ENCODE measurements around the gene RNF220.

The RNF220 gene

DNA sequence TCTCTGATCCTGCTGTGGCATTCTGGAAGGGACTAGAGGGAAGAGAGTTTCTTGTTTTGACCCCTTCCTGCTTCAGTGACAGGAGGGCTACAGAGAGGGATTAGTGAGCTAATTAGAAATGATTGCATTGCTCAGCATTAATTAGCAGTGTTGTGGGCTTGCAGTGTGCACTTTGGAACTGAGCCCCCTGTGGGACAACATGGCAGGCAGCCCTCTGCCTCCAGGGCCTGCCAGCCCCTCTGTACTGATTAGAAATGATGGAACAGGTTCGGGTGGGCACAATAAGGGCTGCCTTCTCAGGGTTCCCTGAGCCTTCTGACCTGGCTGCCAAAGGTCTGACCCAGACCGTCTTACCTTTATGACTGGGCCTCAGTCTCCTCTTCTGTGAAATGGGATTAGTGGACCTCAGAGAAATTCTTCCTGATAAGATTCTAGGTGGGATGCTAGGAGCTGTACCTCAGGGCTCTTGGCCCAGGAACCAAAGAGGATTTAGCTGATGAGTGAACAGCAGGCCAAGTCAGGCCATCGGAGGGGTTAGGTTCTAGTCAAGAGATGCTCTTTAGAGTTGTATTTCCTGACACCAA is 229.6 kb downstream of the RNF220 start:
- Histone ChIP-seq H3K27me3 (ENCODE audit: control insufficient read depth, insufficient read depth, low read length, poor library complexity, severe bottlenecking) (no peaks in the 10 kb centered on the region), H3K36me3 (ENCODE audit: control insufficient read depth, insufficient read depth, low read length) (peaks cover 13% of the 10 kb centered on the region), H3K4me1 (ENCODE audit: control insufficient read depth, insufficient read depth, low read length) (peaks cover 27% of the 10 kb centered on the region), H3K27ac (ENCODE audit: insufficient read depth, low read depth, low read length, poor library complexity, severe bottlenecking) (no peak overlapping the region), H3K9me3 (ENCODE audit: control insufficient read depth, low read length) (no peaks in the 10 kb centered on the region), H3K4me3 (ENCODE audit: insufficient read depth, low read depth, low read length) (no peak overlapping the region)
- WGBS, 2 experiments = 94 to 96% methylated on average over 3 of the region's 3 CpGs

DNA sequence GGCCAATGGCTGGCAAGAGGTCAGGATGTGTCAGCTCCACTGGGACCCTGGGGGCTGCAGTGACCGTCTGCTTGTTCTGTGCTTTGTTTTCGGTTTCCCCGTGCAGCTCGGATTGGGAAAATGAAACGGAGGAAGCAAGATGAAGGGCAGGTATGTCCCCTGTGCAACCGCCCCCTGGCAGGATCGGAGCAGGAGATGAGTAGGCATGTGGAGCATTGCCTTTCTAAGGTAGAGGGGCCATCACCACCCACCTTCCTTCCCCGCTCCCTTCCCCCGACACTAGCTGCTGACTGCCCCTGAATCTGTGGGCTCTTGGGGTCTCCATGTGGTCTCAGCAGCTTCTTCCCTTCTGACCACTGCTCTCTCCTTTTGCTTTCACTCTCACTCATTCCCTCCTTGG is 230.4 kb downstream of the RNF220 start:
- no peaks in the 10 kb centered on the region for H3K27me3 ChIP-seq (ENCODE audit: control insufficient read depth, insufficient read depth, low read length, poor library complexity, severe bottlenecking)
- peaks cover 13% of the 10 kb centered on the region for H3K36me3 ChIP-seq (ENCODE audit: control insufficient read depth, insufficient read depth, low read length)
- no peak overlapping the region for H3K27ac ChIP-seq (ENCODE audit: insufficient read depth, low read depth, low read length, poor library complexity, severe bottlenecking)
- H3K4me1 ChIP-seq (ENCODE audit: control insufficient read depth, insufficient read depth, low read length) = peaks cover 27% of the 10 kb centered on the region
- no peak overlapping the region for H3K4me3 ChIP-seq (ENCODE audit: insufficient read depth, low read depth, low read length)
- WGBS, 2 experiments = 96 to 97% methylated on average over 9 of the region's 9 CpGs
- H3K9me3 ChIP-seq (ENCODE audit: control insufficient read depth, low read length) = no peaks in the 10 kb centered on the region

DNA sequence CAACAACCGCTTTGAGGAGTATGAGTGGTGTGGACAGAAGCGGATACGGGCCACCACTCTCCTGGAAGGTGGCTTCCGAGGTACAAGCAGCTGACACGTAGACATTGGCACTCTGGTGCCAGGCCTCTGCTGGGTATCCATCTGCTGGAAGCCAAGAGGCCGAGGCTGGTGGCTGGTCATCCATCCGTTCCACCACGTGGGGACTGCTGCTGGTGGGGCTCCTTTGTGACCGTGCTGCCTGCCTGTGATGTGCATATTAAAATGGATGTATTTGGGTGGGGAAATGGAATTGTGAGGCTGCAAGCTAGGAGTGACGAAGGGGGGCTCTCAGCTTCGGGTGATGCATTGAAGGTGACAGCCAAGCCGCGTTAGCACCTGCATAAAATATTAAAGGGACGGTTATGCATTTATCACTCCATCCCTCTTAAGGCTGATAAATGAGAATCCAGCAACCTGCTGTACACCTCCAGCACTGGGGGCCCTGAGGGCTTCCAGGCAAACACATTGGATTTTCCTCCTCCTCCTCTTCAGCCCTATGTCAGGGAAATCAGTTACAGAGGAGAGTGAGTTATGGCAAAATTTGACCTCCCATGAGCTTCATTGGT is 231.1 kb downstream of the RNF220 start:
- 97% methylated on average over 14 of the region's 14 CpGs for WGBS, 2 experiments

DNA sequence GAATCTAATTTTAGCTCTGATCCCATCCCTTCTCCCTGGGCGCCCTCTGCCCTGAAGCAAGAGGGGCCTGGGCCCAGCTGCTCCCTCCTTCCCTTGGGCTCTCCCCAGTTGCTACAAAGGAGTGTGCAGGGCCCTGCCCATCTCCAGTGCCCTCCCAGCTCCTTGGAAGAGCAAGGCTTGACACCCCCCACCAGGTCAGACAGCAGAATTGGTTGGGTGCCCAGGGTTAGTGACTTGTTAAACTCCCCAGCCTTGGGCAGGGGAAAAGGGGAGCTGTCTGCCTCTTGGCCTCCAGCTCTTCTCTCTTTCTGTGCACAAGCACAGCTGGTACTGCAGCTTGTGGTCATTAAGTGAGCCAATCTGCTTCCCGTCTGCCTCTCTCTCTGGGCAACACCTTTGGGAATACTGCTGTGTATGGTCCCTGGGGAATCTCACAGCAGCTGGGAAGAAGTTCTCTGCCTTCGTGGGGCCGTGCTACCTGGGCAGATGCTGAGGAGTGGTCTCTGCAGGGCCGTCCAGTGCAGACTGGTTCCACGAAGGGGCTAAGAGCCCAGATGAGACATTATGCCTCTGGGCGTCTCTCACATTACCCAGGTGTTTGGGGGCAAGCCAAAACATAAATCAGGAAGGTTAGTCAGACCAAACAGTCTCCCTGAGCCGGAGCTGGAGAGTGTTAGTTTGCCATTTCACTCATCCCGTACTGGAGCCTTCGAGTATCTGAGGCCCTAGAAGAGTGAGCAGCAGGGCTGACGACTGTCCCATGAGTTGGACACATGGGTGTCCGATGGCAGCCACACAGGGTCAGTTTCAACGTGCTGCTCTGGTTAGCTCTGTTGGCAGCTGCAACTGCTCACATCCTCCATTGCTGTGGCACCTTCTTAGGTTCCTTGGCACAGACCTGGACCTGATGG is 231.9 kb downstream of the RNF220 start:
- H3K36me3 ChIP-seq (ENCODE audit: control insufficient read depth, insufficient read depth, low read length) = peaks cover 13% of the 10 kb centered on the region
- peaks cover 23% of the 10 kb centered on the region for H3K4me1 ChIP-seq (ENCODE audit: control insufficient read depth, insufficient read depth, low read length)
- H3K4me3 ChIP-seq (ENCODE audit: insufficient read depth, low read depth, low read length) = no peak overlapping the region
- 93 to 95% methylated on average over 13 of the region's 13 CpGs for WGBS, 2 experiments
- no peaks in the 10 kb centered on the region for H3K27me3 ChIP-seq (ENCODE audit: control insufficient read depth, insufficient read depth, low read length, poor library complexity, severe bottlenecking)
- peak overlapping the region; percentile 17 for H3K27ac ChIP-seq (ENCODE audit: insufficient read depth, low read depth, low read length, poor library complexity, severe bottlenecking)
- no peaks in the 10 kb centered on the region for H3K9me3 ChIP-seq (ENCODE audit: control insufficient read depth, low read length)

More for the DNA sequence above, 231.1 kb downstream of the RNF220 start:
- peaks cover 23% of the 10 kb centered on the region for H3K4me1 ChIP-seq (ENCODE audit: control insufficient read depth, insufficient read depth, low read length)
- no peaks in the 10 kb centered on the region for H3K9me3 ChIP-seq (ENCODE audit: control insufficient read depth, low read length)
- no peaks in the 10 kb centered on the region for H3K27me3 ChIP-seq (ENCODE audit: control insufficient read depth, insufficient read depth, low read length, poor library complexity, severe bottlenecking)
- H3K4me3 ChIP-seq (ENCODE audit: insufficient read depth, low read depth, low read length) = no peak overlapping the region
- peaks cover 13% of the 10 kb centered on the region for H3K36me3 ChIP-seq (ENCODE audit: control insufficient read depth, insufficient read depth, low read length)
- no peak overlapping the region for H3K27ac ChIP-seq (ENCODE audit: insufficient read depth, low read depth, low read length, poor library complexity, severe bottlenecking)

DNA sequence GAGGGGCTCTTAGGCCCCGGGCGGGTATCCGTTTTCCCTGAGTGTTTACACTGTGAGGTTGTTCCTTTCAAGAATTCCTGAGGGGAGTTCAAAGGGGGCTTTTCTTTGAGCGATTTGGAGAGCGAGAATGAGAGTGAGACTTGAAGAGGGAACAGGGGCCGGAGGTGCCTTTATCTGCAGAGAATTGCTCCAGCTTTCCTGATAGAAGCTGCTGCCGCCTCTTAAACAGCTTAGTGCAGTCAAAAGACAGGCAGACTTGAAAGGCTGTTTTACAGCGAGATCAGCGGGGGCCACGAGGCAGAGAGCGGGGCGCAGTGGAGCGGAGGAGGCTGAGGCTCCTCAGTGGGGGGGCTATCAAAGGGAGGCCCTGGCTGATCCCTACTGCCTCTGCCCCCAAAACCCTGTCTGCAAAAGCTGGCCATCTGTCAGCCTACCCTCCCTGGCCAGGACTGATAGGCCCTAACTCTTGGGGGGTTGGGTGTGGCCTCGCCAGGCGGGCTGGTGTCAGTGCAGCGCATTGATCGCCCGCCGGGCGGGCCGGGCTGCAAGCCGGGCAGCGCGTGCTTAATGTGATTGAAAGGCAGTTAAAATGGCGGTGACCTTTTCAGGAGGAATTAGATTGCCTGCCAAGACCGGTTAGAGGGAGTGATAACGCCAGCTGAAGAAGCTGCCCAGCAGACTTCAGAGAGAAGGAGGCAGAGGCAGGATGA is 232.8 kb downstream of the RNF220 start:
- H3K36me3 ChIP-seq (ENCODE audit: control insufficient read depth, insufficient read depth, low read length) = peaks cover 16% of the 10 kb centered on the region
- WGBS, 2 experiments = 79 to 82% methylated on average over 27 of the region's 27 CpGs
- H3K4me1 ChIP-seq (ENCODE audit: control insufficient read depth, insufficient read depth, low read length) = peaks cover 21% of the 10 kb centered on the region
- H3K9me3 ChIP-seq (ENCODE audit: control insufficient read depth, low read length) = no peaks in the 10 kb centered on the region
- H3K27me3 ChIP-seq (ENCODE audit: control insufficient read depth, insufficient read depth, low read length, poor library complexity, severe bottlenecking) = no peaks in the 10 kb centered on the region
- no peak overlapping the region for H3K4me3 ChIP-seq (ENCODE audit: insufficient read depth, low read depth, low read length)
- H3K27ac ChIP-seq (ENCODE audit: insufficient read depth, low read depth, low read length, poor library complexity, severe bottlenecking) = peak overlapping the region; percentile 17

DNA sequence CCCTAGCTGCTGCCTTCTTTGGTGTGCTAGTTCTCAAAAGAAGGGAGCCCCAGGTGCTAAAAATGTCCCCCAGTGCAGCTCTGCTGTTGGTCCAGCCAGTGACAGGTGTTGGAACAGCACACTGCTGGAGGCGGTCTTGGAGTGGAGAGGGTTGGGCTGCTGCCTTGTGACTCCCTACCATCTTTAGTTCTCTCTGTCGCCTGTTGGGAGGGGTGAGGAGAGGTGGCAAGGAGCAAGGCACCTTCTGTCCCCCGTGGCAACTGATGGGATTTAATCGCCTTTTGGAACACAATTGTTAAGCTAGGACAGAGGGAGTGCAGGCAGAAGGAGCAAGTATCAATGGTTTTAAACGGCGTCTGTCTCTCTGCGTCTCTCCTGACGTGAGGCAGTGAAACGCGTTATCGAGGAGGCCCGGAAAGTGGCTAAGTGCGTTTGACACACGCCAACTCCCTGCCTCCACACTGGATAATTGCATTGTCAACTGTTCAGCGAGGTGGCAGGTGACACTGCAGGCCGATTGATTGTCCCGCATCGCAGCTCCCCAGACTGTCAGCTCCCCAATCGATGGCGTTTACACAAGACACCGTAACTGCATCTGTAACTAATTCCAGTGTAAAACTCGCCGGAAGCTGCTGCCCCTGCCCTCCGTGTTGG is 235.3 kb downstream of the RNF220 start:
- Histone ChIP-seq H3K4me3 (ENCODE audit: insufficient read depth, low read depth, low read length) (no peak overlapping the region), H3K4me1 (ENCODE audit: control insufficient read depth, insufficient read depth, low read length) (peaks cover 18% of the 10 kb centered on the region), H3K27me3 (ENCODE audit: control insufficient read depth, insufficient read depth, low read length, poor library complexity, severe bottlenecking) (no peaks in the 10 kb centered on the region), H3K9me3 (ENCODE audit: control insufficient read depth, low read length) (no peaks in the 10 kb centered on the region), H3K27ac (ENCODE audit: insufficient read depth, low read depth, low read length, poor library complexity, severe bottlenecking) (no peak overlapping the region), H3K36me3 (ENCODE audit: control insufficient read depth, insufficient read depth, low read length) (peaks cover 29% of the 10 kb centered on the region)
- 93% methylated on average over 24 of the region's 24 CpGs for WGBS, 2 experiments

DNA sequence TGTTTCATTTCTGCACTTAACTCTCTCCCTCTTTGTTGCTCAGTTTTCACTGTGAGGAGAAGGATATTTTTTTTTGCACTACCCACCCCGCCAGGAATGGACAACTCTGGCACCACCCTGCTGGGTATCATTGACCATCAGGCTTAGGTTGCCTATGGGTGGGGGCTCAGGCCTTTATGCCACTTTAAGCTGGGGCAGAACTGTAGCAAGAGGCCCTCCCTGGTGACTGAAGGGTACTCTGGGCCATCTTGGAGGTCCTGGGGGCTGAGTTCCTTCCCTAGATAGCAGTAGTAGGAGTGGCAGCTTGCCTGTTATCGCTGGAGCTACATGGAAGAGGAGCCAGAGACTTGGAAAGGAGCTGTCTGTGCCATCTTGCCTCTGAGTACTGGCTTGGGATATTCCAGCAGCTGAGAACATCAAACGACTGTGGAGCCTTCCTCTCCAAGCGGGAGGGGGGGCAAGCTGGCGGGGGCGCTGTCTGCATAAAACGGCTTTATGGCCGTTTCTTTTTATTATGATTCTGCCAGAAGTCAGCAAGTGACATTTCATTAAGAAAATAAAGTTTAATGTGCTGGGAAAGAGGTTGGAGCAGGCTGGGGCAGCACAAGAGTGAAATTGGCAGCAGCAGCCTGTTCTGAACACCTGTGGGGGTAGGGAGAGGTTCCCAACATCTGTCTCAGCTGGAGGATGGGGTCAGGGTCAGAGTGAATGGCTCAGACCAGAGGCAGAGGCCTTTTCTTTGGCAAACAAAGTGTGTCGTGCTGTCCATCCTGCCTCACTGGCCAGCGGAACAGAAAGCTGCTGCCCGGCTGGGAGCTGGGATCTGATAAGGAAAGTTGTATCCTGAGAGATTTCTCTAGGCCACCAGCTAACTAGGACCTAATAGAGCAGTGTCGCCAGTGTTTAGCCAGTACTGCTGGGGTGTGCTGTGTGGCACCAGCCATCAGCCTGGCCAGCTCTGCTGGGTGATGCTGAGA is 236.4 kb downstream of the RNF220 start:
- Histone ChIP-seq H3K27me3 (ENCODE audit: control insufficient read depth, insufficient read depth, low read length, poor library complexity, severe bottlenecking) (no peaks in the 10 kb centered on the region), H3K9me3 (ENCODE audit: control insufficient read depth, low read length) (no peaks in the 10 kb centered on the region), H3K4me3 (ENCODE audit: insufficient read depth, low read depth, low read length) (no peak overlapping the region), H3K4me1 (ENCODE audit: control insufficient read depth, insufficient read depth, low read length) (peaks cover 18% of the 10 kb centered on the region), H3K36me3 (ENCODE audit: control insufficient read depth, insufficient read depth, low read length) (peaks cover 29% of the 10 kb centered on the region), H3K27ac (ENCODE audit: insufficient read depth, low read depth, low read length, poor library complexity, severe bottlenecking) (no peak overlapping the region)
- 95% methylated on average over 12 of the region's 12 CpGs for WGBS, 2 experiments

DNA sequence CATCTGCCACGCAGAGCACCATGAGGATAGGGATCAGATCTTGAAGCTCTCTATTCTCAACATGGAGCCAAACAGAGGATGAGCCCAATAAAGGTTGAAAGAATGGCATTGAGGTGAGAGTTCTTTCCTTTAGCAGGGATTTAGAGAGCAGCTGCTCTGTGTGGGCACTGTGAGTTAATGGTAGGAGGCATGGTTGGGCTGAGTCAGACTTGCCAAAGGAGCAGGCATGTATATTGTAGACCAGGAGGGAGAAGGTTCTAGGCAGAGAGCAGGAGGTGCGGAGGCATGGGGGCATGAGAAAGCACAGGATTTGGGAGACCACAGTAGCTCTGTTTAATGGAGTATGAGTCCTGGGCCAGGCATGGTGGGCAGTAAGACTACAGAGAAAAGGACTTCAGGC is 237.2 kb downstream of the RNF220 start:
- H3K4me3 ChIP-seq (ENCODE audit: insufficient read depth, low read depth, low read length) = no peak overlapping the region
- H3K36me3 ChIP-seq (ENCODE audit: control insufficient read depth, insufficient read depth, low read length) = peaks cover 32% of the 10 kb centered on the region
- H3K9me3 ChIP-seq (ENCODE audit: control insufficient read depth, low read length) = no peaks in the 10 kb centered on the region
- H3K27me3 ChIP-seq (ENCODE audit: control insufficient read depth, insufficient read depth, low read length, poor library complexity, severe bottlenecking) = no peaks in the 10 kb centered on the region
- H3K27ac ChIP-seq (ENCODE audit: insufficient read depth, low read depth, low read length, poor library complexity, severe bottlenecking) = no peak overlapping the region
- 95% methylated on average over 2 of the region's 2 CpGs for WGBS, 2 experiments
- H3K4me1 ChIP-seq (ENCODE audit: control insufficient read depth, insufficient read depth, low read length) = peaks cover 10% of the 10 kb centered on the region

DNA sequence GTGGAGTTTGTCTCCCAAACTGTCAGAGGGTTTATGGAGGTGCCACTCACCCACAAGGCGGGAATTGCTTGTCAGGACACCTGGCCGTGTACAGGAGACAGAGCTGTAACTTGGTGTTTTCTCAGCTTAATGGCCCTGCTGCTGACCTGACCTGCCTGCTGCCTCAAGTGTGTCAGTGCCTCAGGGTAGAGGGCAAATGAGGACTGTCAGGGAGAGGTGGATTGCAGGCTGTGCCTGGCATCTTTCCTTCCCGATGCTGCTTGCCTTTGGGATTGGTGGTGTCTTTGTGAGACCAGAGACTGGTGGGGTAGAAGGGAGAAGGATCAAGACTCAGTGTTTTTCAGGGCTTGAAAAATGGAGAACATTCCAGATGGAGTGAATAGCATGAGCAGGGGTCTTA is 237.9 kb downstream of the RNF220 start:
- Histone ChIP-seq H3K4me1 (ENCODE audit: control insufficient read depth, insufficient read depth, low read length) (peaks cover 6% of the 10 kb centered on the region), H3K36me3 (ENCODE audit: control insufficient read depth, insufficient read depth, low read length) (peaks cover 32% of the 10 kb centered on the region)

More for the DNA sequence above, 237.9 kb downstream of the RNF220 start:
- WGBS, 2 experiments = 92% methylated on average over 3 of the region's 3 CpGs
- no peaks in the 10 kb centered on the region for H3K9me3 ChIP-seq (ENCODE audit: control insufficient read depth, low read length)
- no peak overlapping the region for H3K27ac ChIP-seq (ENCODE audit: insufficient read depth, low read depth, low read length, poor library complexity, severe bottlenecking)
- no peak overlapping the region for H3K4me3 ChIP-seq (ENCODE audit: insufficient read depth, low read depth, low read length)
- H3K27me3 ChIP-seq (ENCODE audit: control insufficient read depth, insufficient read depth, low read length, poor library complexity, severe bottlenecking) = no peaks in the 10 kb centered on the region

All from ectodermal cell (in vitro differentiated cells).